ENCODE results near the gene BEST4. TPM values are rescaled to one million over a fixed set of nuclear protein-coding genes. Genes with fewer than 3 reads are reported as not detected.

BEST4 gene
- total and polyA plus RNA-seq, 2 of the 13 experiments (the other 11 are each of a cell fraction or from before 2014, with no cell fraction given) = 0.77 to 1.4 TPM

- TF ChIP-seq ATF1 (CRISPR knock-in tag; IDR thresholded peaks at IDR 0.05) = peak; percentile 90
- peak; percentile 54; the same call in 1 of the 2 replicates for TF ChIP-seq RCOR2 (CRISPR knock-in tag; IDR thresholded peaks at IDR 0.05)
- TF ChIP-seq SMAD3 (CRISPR knock-in tag; IDR thresholded peaks at IDR 0.05) = peak; percentile 81; the same call in 1 of the 2 replicates
- no peak for TF ChIP-seq CREB3 (CRISPR knock-in tag; IDR thresholded peaks at IDR 0.05)
- peak; percentile 80 for TF ChIP-seq POGK (CRISPR knock-in tag; conservative IDR thresholded peaks at IDR 0.05)
- peak; percentile 98 for TF ChIP-seq HDAC1 (CRISPR knock-in tag; IDR thresholded peaks at IDR 0.05)
- peak; percentile 100 for TF ChIP-seq ARID4A (CRISPR knock-in tag; IDR thresholded peaks at IDR 0.05; ENCODE audit: borderline replicate concordance)
- peak; percentile 85 for TF ChIP-seq THAP11 (CRISPR knock-in tag; IDR thresholded peaks at IDR 0.05)
- 0 out of 2 replicates have a peak, but pooled peaks have one; percentile 51 for TF ChIP-seq ZNF619 (CRISPR knock-in tag; IDR thresholded peaks at IDR 0.05)
- TF ChIP-seq BORCS8-MEF2B (CRISPR knock-in tag; IDR thresholded peaks at IDR 0.05) = peak; percentile 88
- TF ChIP-seq RFXAP (CRISPR knock-in tag; IDR thresholded peaks at IDR 0.05; ENCODE audit: borderline replicate concordance) = no peak
- TF ChIP-seq ZNF142 (CRISPR knock-in tag; IDR thresholded peaks at IDR 0.05) = 0 out of 2 replicates have a peak, but pooled peaks have one; percentile 59
- TF ChIP-seq CTCF (CRISPR knock-in tag; IDR thresholded peaks at IDR 0.05) = peak; percentile 22; the same call in 1 of the 2 replicates
Observed at GRCh38 chr1:44739307-44740178, 48.4 kb downstream of the BEST4 start, which contains the start of gene KIF2C (continued).

All from HepG2 (cell line).